GM10248 (cell line): ENCODE results near the gene HOXD4.

Source experiments
- CTCF ChIA-PET: fragments of 300-600 bp; sonication (Branson Sonifier 250); formaldehyde crosslinking; extraction: SDS; loops from one replicate; lab custom pipeline; 2021; ENCODE audit warnings: antibody characterized with exemption; lab: Yijun Ruan, JAX
- POLR2A ChIA-PET: fragments of 350-650 bp; sonication (Branson Sonifier 250); formaldehyde crosslinking; extraction: SDS; loops from one replicate; lab custom pipeline; 2020; ENCODE audit warnings: antibody characterized with exemption; lab: Yijun Ruan, JAX
- DNase-seq: peaks from one replicate; pipeline ENCODE4 v3.0.0; 2012; ENCODE audit errors: extremely low spot score
- CTCF ChIP-seq: IDR thresholded peaks from 2 replicates; pipeline ENCODE4 v1.5.1; 2012; ENCODE audit warnings: mild to moderate bottlenecking, low read depth; ENCODE audit errors: extremely low read depth, missing control alignments, control extremely low read depth

Gene HOXD4

GRCh38 chr2:176160251-176160985, 9.1 kb downstream of the HOXD4 start:
- no peak for DNase-seq
- no peak for TF ChIP-seq CTCF
- ChIA-PET POLR2A (no interaction called here), CTCF (interaction anchor here (1.0 to 3.6 kb wide), 5 partner anchors 21 to 295 kb away, joined by 3 to 19 read pairs (median 4); no protein-coding TSS in a partner anchor)

- TF ChIP-seq CTCF = no peak
- POLR2A ChIA-PET = no interaction called here
- DNase-seq = no peak
- CTCF ChIA-PET = interaction anchor here (0.7 to 3.6 kb wide), 8 partner anchors 8 to 732 kb away, joined by 3 to 19 read pairs (median 4); no protein-coding TSS in a partner anchor
Measured at GRCh38 chr2:176160986-176161824, 9.9 kb downstream of the HOXD4 start.

GRCh38 chr2:176161825-176162626, 10.7 kb downstream of the HOXD4 start:
- ChIA-PET POLR2A (no interaction called here), CTCF (interaction anchor here (0.6 to 3.6 kb wide), 10 partner anchors 9 to 1462 kb away, joined by 3 to 19 read pairs (median 3); no protein-coding TSS in a partner anchor)
- no peak for DNase-seq
- TF ChIP-seq CTCF = no peak

GRCh38 chr2:176162911-176163671, 11.7 kb downstream of the HOXD4 start:
- DNase-seq = no peak
- CTCF ChIA-PET = interaction anchor here (0.6 to 3.6 kb wide), 6 partner anchors 10 to 1463 kb away, joined by 3 to 19 read pairs (median 4); no protein-coding TSS in a partner anchor
- no peak for TF ChIP-seq CTCF
- POLR2A ChIA-PET = no interaction called here

- CTCF ChIA-PET = no interaction called here
- no peak for TF ChIP-seq CTCF
- POLR2A ChIA-PET = no interaction called here
- no peak for DNase-seq
Measured at GRCh38 chr2:176163672-176164056, 12.3 kb downstream of the HOXD4 start.
